Trophoblast cell (in vitro differentiated cells and primary cell): ENCODE data around the gene CISTR.

Source experiments
- DNase-seq, 2 donors: peaks; one replicate each; pipeline ENCODE4 v3.0.0-alpha.2; 2016
- H2AFZ ChIP-seq: 2 replicates; pipeline ENCODE4 v1.6.1; 2013; ENCODE audit warnings: low read length, moderate library complexity, mild to moderate bottlenecking; ENCODE audit not compliant: insufficient read depth, poor library complexity
- H2AK5ac ChIP-seq: 2 replicates; pipeline ENCODE4 v1.6.1; 2013; ENCODE audit warnings: mild to moderate bottlenecking, low read length
- H2BK120ac ChIP-seq: 2 replicates; pipeline ENCODE4 v1.6.1; 2013; ENCODE audit warnings: low read length, mild to moderate bottlenecking, moderate library complexity; ENCODE audit not compliant: insufficient read depth, poor library complexity
- H2BK12ac ChIP-seq: 2 replicates; pipeline ENCODE4 v1.6.1; 2013; ENCODE audit warnings: mild to moderate bottlenecking, low read length, moderate library complexity
- H2BK5ac ChIP-seq: 2 replicates; pipeline ENCODE4 v1.6.1; 2013; ENCODE audit warnings: low read length, low read depth, moderate library complexity, mild to moderate bottlenecking; ENCODE audit not compliant: poor library complexity
- H3K14ac ChIP-seq: 2 replicates; pipeline ENCODE4 v1.6.1; 2013; ENCODE audit warnings: mild to moderate bottlenecking, low read length
- H3K18ac ChIP-seq: 2 replicates; pipeline ENCODE4 v1.6.1; 2013; ENCODE audit warnings: mild to moderate bottlenecking, low read length
- H3K23ac ChIP-seq: 2 replicates; pipeline ENCODE4 v1.6.1; 2013; ENCODE audit warnings: low read length
- H3K27ac ChIP-seq: 2 replicates; pipeline ENCODE4 v1.5.1; 2013; ENCODE audit warnings: low read depth, mild to moderate bottlenecking, inconsistent platforms, low read length, moderate library complexity
- H3K27me3 ChIP-seq: 2 replicates; pipeline ENCODE4 v1.6.1; 2013; ENCODE audit warnings: inconsistent platforms, mild to moderate bottlenecking, low read length, moderate library complexity; ENCODE audit not compliant: insufficient read depth
- H3K36me3 ChIP-seq, 2 experiments: 1 replicate in 1 of 2; 2 replicates in 1 of 2; pipeline ENCODE4 v1.6.1; 2013; ENCODE audit warnings: low read length in 2 of 2, mild to moderate bottlenecking in 2 of 2, moderate library complexity in 1 of 2; ENCODE audit not compliant: insufficient read depth in 2 of 2, control insufficient read depth in 1 of 2
- H3K4ac ChIP-seq: 2 replicates; pipeline ENCODE4 v1.6.1; 2013; ENCODE audit warnings: low read depth, mild to moderate bottlenecking, low read length, moderate library complexity
- H3K4me1 ChIP-seq, 2 experiments: 1 replicate in 1 of 2; 2 replicates in 1 of 2; pipeline ENCODE4 v1.6.1; 2013; ENCODE audit warnings: low read length in 2 of 2, mild to moderate bottlenecking in 2 of 2, moderate library complexity in 1 of 2; ENCODE audit not compliant: insufficient read depth in 2 of 2, control insufficient read depth in 1 of 2
- H3K4me2 ChIP-seq: 2 replicates; pipeline ENCODE4 v1.6.1; 2013; ENCODE audit warnings: inconsistent platforms, mild to moderate bottlenecking, low read length, moderate library complexity
- H3K4me3 ChIP-seq: 2 replicates; pipeline ENCODE4 v1.5.1; 2013; ENCODE audit warnings: mild to moderate bottlenecking, low read depth, low read length, inconsistent platforms
- H3K79me1 ChIP-seq: one replicate; pipeline ENCODE4 v1.6.1; 2013; ENCODE audit warnings: low read length
- H3K79me2 ChIP-seq: 2 replicates; pipeline ENCODE4 v1.6.1; 2013; ENCODE audit warnings: low read length, mild to moderate bottlenecking; ENCODE audit not compliant: control insufficient read depth, insufficient read depth, poor library complexity
- H3K9ac ChIP-seq: 2 replicates; pipeline ENCODE4 v1.6.1; 2013; ENCODE audit warnings: mild to moderate bottlenecking, low read length
- H3K9me3 ChIP-seq: 2 replicates; pipeline ENCODE4 v1.6.1; 2013; ENCODE audit warnings: low read depth, mild to moderate bottlenecking, control low read depth, inconsistent platforms, low read length; ENCODE audit not compliant: insufficient read depth
- H4K12ac ChIP-seq: 2 replicates; pipeline ENCODE4 v1.6.1; 2013; ENCODE audit warnings: low read depth, mild to moderate bottlenecking, low read length, moderate library complexity
- H4K8ac ChIP-seq: 2 replicates; pipeline ENCODE4 v1.6.1; 2013; ENCODE audit warnings: low read depth, mild to moderate bottlenecking, low read length, moderate library complexity
- H4K91ac ChIP-seq: one replicate; pipeline ENCODE4 v1.6.1; 2013; ENCODE audit warnings: low read depth, mild to moderate bottlenecking, low read length, moderate library complexity
- WGBS: extraction: QIAGEN DNeasy Blood & Tissue Kit; methylation state at CpG from one replicate; pipeline ENCODE4 v1.1.7; 2013; ENCODE audit warnings: missing lambda C conversion rate; ENCODE audit not compliant: insufficient read length, insufficient coverage; ENCODE audit errors: extremely low coverage; 5-methylcytosine and 5-hydroxymethylcytosine counted together

CISTR gene

DNA sequence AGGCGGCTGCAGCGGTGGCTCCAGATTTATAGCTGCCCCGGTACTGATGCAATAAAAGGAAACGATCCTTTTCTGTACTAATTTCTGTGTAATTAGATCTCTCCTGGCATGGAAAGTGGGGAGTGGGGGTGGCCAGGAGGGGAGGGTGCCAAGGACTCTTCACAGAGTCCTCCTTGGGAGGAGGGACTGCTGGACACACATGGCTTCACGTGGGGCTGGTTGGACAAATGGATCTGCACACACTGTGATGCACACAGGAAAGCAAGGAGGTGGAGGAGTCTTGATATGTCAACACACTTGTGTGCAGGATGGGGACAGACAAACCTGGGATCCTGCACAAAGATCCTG, 52.1 kb downstream of the CISTR start:
- no peaks in the 10 kb centered on the region for H3K36me3 ChIP-seq

DNA sequence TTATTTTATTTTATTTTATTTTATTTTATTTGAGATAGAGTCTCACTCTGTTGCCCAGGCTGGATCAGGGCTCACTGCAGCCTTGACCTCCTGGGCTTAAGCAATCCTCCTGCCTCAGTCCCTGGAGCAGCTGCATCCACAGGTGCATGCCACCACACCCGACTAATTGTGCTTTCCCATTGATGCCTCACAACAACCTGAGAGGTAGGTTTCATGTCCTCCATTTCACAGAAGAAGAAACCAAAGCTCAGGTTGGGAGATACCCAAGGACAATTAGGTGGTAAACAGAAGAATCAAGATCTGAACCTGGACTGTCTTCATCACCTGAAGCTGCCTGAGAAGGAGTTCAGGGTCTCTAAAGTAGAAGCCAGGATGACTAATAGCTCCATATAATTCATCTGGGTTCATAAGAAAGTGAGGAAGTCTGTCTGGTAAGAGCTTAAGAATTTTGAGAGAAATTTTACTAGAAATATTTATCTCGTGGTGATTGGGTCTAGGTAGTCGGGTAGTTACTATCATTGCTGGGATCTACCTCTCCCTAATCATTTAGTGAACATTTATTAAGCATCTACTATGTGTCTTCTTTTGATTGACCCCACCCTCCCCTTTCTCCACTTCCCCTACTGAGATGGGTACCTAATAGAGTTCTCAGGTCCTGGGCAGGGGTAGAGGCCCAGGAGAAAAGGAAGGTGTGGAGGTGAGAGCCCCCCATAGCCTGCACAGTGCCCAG, 52.7 kb downstream of the CISTR start:
- Histone ChIP-seq H3K9me3 (peaks cover 1% of the 10 kb centered on the region), H2BK5ac (no peak overlapping the region), H4K8ac (no peak overlapping the region), H4K91ac (no peak overlapping the region), H3K79me2 (no peaks in the 10 kb centered on the region), H3K23ac (no peak overlapping the region), H3K4me2 (no peak overlapping the region), H3K36me3 (no peaks in the 10 kb centered on the region), H3K4ac (no peak overlapping the region), H4K12ac (no peak overlapping the region), H2AFZ (no peak overlapping the region), H3K9ac (no peak overlapping the region), H3K14ac (no peak overlapping the region), H2BK120ac (no peak overlapping the region), H3K27ac (no peak overlapping the region), H3K79me1 (no peaks in the 10 kb centered on the region), H3K4me1 (peaks cover 3 to 6% of the 10 kb centered on the region in 2 experiments), H2BK12ac (no peak overlapping the region), H3K18ac (no peak overlapping the region), H3K4me3 (no peak overlapping the region), H2AK5ac (no peak overlapping the region), H3K27me3 (peaks cover 40% of the 10 kb centered on the region)
- no CpG with 5 or more reads among the region's 3 CpGs for WGBS
- DNase-seq: no peak

More for the DNA sequence above, 52.1 kb downstream of the CISTR start:
- Histone ChIP-seq H3K9ac (no peak overlapping the region), H4K12ac (no peak overlapping the region), H3K14ac (no peak overlapping the region), H2AFZ (no peak overlapping the region), H3K27ac (no peak overlapping the region), H3K27me3 (peaks cover 35% of the 10 kb centered on the region), H2BK120ac (no peak overlapping the region), H3K79me2 (no peaks in the 10 kb centered on the region), H2AK5ac (no peak overlapping the region), H3K79me1 (no peaks in the 10 kb centered on the region), H3K23ac (no peak overlapping the region), H3K18ac (no peak overlapping the region), H2BK12ac (no peak overlapping the region), H4K8ac (no peak overlapping the region), H3K4ac (no peak overlapping the region), H2BK5ac (no peak overlapping the region), H3K4me1 (peaks cover 3 to 6% of the 10 kb centered on the region in 2 experiments), H4K91ac (no peak overlapping the region), H3K4me2 (no peak overlapping the region), H3K9me3 (peaks cover 1% of the 10 kb centered on the region), H3K4me3 (peak overlapping the region; percentile 18)
- WGBS: no CpG with 5 or more reads among the region's 5 CpGs
- no peak for DNase-seq

DNA sequence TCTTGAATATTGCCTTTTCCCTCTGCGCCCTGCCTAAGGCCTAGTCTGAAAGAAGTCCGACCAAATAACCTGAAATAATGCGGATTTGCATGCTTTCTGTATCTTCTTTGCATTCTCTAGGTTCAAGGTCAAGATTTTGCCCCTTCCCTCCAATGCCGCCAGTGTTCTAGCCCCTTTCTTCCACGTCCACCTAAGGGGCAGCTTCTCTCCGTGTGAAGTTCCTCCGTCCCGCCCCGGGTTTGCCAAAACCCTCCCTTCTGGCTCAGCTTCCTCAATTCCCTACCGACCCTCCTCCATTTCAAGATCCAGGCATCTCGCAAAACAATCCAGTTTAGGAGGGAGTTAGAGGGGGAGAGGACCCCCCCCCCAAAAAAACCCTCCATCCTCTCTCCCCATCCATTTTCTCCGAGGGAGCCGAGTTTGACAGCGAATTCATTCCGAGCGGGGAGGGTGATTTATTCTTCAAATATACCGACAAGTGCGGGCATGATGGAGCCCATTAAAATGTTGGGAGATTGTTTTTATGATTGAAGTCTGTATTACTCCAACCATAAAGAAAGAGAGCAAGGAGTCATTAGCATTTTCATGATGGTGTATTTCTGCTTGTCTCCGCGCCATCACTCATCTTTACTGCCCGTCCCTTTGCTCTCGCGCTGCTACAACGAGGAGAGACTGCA, 55.0 kb downstream of the CISTR start:
- Histone ChIP-seq H3K14ac (no peak overlapping the region), H3K9ac (no peak overlapping the region), H3K4ac (no peak overlapping the region), H3K79me1 (no peaks in the 10 kb centered on the region), H4K91ac (no peak overlapping the region), H2AK5ac (no peak overlapping the region), H2AFZ (no peak overlapping the region), H3K4me1 (peaks cover 3 to 6% of the 10 kb centered on the region in 2 experiments), H4K12ac (no peak overlapping the region), H3K36me3 (no peaks in the 10 kb centered on the region), H3K4me2 (peak overlapping the region; percentile 49), H3K79me2 (no peaks in the 10 kb centered on the region), H2BK5ac (no peak overlapping the region), H2BK120ac (no peak overlapping the region), H3K27ac (no peak overlapping the region), H3K9me3 (peaks cover 1% of the 10 kb centered on the region), H3K18ac (no peak overlapping the region), H4K8ac (no peak overlapping the region), H3K4me3 (no peak overlapping the region), H2BK12ac (no peak overlapping the region), H3K27me3 (peaks cover 40% of the 10 kb centered on the region), H3K23ac (no peak overlapping the region)
- DNase-seq: no peak
- no CpG with 5 or more reads among the region's 24 CpGs for WGBS
